HEK293 (cell line): ENCODE results near the gene RPRD1A.

ENCODE experiments used
- CTCF ChIA-PET: fragments of 350-600 bp; formaldehyde crosslinking; extraction: SDS; loops from one replicate; lab custom pipeline; 2021; ENCODE audit warnings: antibody characterized with exemption; lab: Yijun Ruan, JAX
- POLR2A ChIA-PET: fragments of 300-600 bp; formaldehyde crosslinking; extraction: SDS; loops from one replicate; lab custom pipeline; 2020; ENCODE audit warnings: antibody characterized with exemption, inconsistent platforms; lab: Yijun Ruan, JAX
- H3K27ac ChIP-seq: fragments of 200-500 bp; sonication (Bioruptor generic); 2 replicates; pipeline ENCODE4 v1.5.1; 2014; ENCODE audit warnings: low read depth, low read length, control low read depth, inconsistent platforms; ENCODE audit errors: extremely low read depth
- H3K36me3 ChIP-seq, 2 experiments: fragments of 200-500 bp in 1 of 2; sonication (Bioruptor generic) in 1 of 2; 1 replicate in 1 of 2; 2 replicates in 1 of 2; pipeline ENCODE4 v1.5.1; 2014 to 2017; ENCODE audit warnings: inconsistent platforms in 2 of 2, low read length in 2 of 2; ENCODE audit not compliant: control insufficient read depth in 2 of 2, insufficient read depth in 1 of 2
- H3K4me1 ChIP-seq: fragments of 200-500 bp; sonication (Bioruptor generic); 2 replicates; pipeline ENCODE4 v1.5.1; 2014; ENCODE audit warnings: mild to moderate bottlenecking, low read length, inconsistent platforms; ENCODE audit not compliant: control insufficient read depth, insufficient read depth
- H3K4me3 ChIP-seq: 2 replicates; pipeline ENCODE4 v1.5.1; 2011; ENCODE audit warnings: low read depth, mild to moderate bottlenecking, control low read depth, low read length, moderate library complexity
- H3K9me3 ChIP-seq: fragments of 200-500 bp; sonication (Bioruptor generic); 2 replicates; pipeline ENCODE4 v1.5.1; 2014; ENCODE audit warnings: low read depth, low read length, inconsistent platforms; ENCODE audit not compliant: control insufficient read depth, insufficient read depth
- FEZF1 ChIP-seq: fragments of 450-650 bp; formaldehyde crosslinking; IDR thresholded peaks from 2 replicates; pipeline ENCODE4 v1.5.1; 2016; ENCODE audit warnings: missing biosample characterization, missing genetic modification characterization
- PRDM1 ChIP-seq: fragments of 450-650 bp; formaldehyde crosslinking; IDR thresholded peaks from 2 replicates; pipeline ENCODE4; 2016; ENCODE audit warnings: missing biosample characterization, missing genetic modification characterization
- RBAK ChIP-seq: fragments of 450-650 bp; formaldehyde crosslinking; IDR thresholded peaks from 2 replicates; pipeline ENCODE4 v1.5.1; 2016; ENCODE audit warnings: missing biosample characterization, missing genetic modification characterization
- SP3 ChIP-seq: fragments of 450-650 bp; formaldehyde crosslinking; IDR thresholded peaks from 2 replicates; pipeline ENCODE4 v1.5.1; 2016; ENCODE audit warnings: missing biosample characterization, missing genetic modification characterization
- ZBTB20 ChIP-seq: fragments of 450-650 bp; formaldehyde crosslinking; IDR thresholded peaks from 2 replicates; pipeline ENCODE4 v1.5.1; 2016; ENCODE audit warnings: missing biosample characterization, missing genetic modification characterization
- ZFP37 ChIP-seq: fragments of 450-650 bp; formaldehyde crosslinking; IDR thresholded peaks from 2 replicates; pipeline ENCODE4 v1.5.1; 2016; ENCODE audit warnings: missing biosample characterization, missing genetic modification characterization
- ZNF132 ChIP-seq: fragments of 450-650 bp; formaldehyde crosslinking; IDR thresholded peaks from 2 replicates; pipeline ENCODE4 v1.5.1; 2017; ENCODE audit warnings: missing biosample characterization, missing genetic modification characterization, borderline replicate concordance
- ZNF354C ChIP-seq: fragments of 450-650 bp; formaldehyde crosslinking; IDR thresholded peaks from 2 replicates; pipeline ENCODE4 v1.5.1; 2016; ENCODE audit warnings: missing biosample characterization, missing genetic modification characterization, low read depth, borderline replicate concordance
- ZNF37A ChIP-seq: fragments of 450-650 bp; IDR thresholded peaks from 2 replicates; pipeline ENCODE4 v1.5.1; 2018; ENCODE audit warnings: missing biosample characterization, missing genetic modification characterization
- ZNF423 ChIP-seq: fragments of 450-650 bp; formaldehyde crosslinking; IDR thresholded peaks from 2 replicates; pipeline ENCODE4 v1.5.1; 2016; ENCODE audit warnings: missing biosample characterization, missing genetic modification characterization
- ZNF433 ChIP-seq: fragments of 450-650 bp; formaldehyde crosslinking; IDR thresholded peaks from 2 replicates; pipeline ENCODE4 v1.5.1; 2016; ENCODE audit warnings: missing biosample characterization, missing genetic modification characterization, low read depth
- ZNF548 ChIP-seq: fragments of 450-650 bp; formaldehyde crosslinking; IDR thresholded peaks from 2 replicates; pipeline ENCODE4 v1.5.1; 2016; ENCODE audit warnings: missing biosample characterization, missing genetic modification characterization
- ZNF621 ChIP-seq: fragments of 450-650 bp; formaldehyde crosslinking; IDR thresholded peaks from 2 replicates; pipeline ENCODE4 v1.5.1; 2017; ENCODE audit warnings: missing biosample characterization, missing genetic modification characterization
- ZNF623 ChIP-seq: fragments of 450-650 bp; formaldehyde crosslinking; IDR thresholded peaks from 2 replicates; pipeline ENCODE4 v1.5.1; 2016; ENCODE audit warnings: missing biosample characterization, missing genetic modification characterization
- ZNF664 ChIP-seq: fragments of 450-650 bp; formaldehyde crosslinking; IDR thresholded peaks from 2 replicates; pipeline ENCODE4 v1.5.1; 2016; ENCODE audit warnings: missing biosample characterization, missing genetic modification characterization
- ZNF747 ChIP-seq: fragments of 450-650 bp; formaldehyde crosslinking; IDR thresholded peaks from 2 replicates; pipeline ENCODE4 v1.5.1; 2016; ENCODE audit warnings: missing biosample characterization, missing genetic modification characterization
- ZNF791 ChIP-seq: fragments of 450-650 bp; formaldehyde crosslinking; IDR thresholded peaks from 2 replicates; pipeline ENCODE4 v1.5.1; 2016; ENCODE audit warnings: missing biosample characterization, missing genetic modification characterization
- TF ChIP-seq, protein P1 (sequence below): fragments of 450-650 bp; formaldehyde crosslinking; IDR thresholded peaks from 2 replicates; pipeline ENCODE4 v1.5.1; 2016; ENCODE audit warnings: missing biosample characterization, missing genetic modification characterization
- TF ChIP-seq, protein P2 (sequence below): fragments of 450-650 bp; formaldehyde crosslinking; conservative IDR thresholded peaks from 2 replicates; pipeline ENCODE4 v1.5.1; 2016; ENCODE audit warnings: low read depth, missing biosample characterization, missing genetic modification characterization
- TF ChIP-seq, protein P3 (sequence below): fragments of 450-650 bp; formaldehyde crosslinking; IDR thresholded peaks from 2 replicates; pipeline ENCODE4; 2016; ENCODE audit warnings: missing biosample characterization, missing genetic modification characterization
- TF ChIP-seq, protein P4 (sequence below): fragments of 450-650 bp; formaldehyde crosslinking; IDR thresholded peaks from 2 replicates; pipeline ENCODE4 v1.5.1; 2017; ENCODE audit warnings: missing biosample characterization, missing genetic modification characterization
- TF ChIP-seq, protein P5 (sequence below): fragments of 450-650 bp; formaldehyde crosslinking; IDR thresholded peaks from 2 replicates; pipeline ENCODE4 v1.5.1; 2016; ENCODE audit warnings: missing biosample characterization, missing genetic modification characterization

RPRD1A gene

DNA sequence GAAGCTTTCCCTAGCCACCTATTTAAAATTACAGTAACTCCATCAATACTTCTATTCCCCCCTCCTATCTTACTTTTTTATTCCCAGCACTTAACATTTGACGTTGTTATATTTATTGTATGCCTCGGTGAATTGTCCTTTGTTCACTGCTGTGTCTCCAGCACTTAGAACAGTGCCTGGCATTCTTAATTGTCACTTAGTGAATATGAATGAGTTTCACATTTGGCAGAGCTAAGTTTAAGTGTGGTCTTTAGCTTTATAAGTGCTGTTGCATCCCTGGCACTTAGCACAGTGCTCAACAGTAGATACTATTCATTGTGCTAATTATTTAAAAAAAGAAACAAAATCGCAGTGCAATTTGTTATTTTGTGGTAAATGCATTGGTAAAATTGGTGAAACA is 93.2 kb downstream of the RPRD1A start:
- POLR2A ChIA-PET, result no interaction called here
- no peak overlapping the region for H3K27ac ChIP-seq
- H3K9me3 ChIP-seq, result no peaks in the 10 kb centered on the region
- CTCF ChIA-PET, result no interaction called here
- no peaks in the 10 kb centered on the region; the same call in 1 of the 2 replicates for H3K4me1 ChIP-seq
- TF ChIP-seq ZNF37A (tag by site-specific recombination), result no peak
- TF ChIP-seq ZNF423 (tag by site-specific recombination), result no peak
- TF ChIP-seq, protein P1, sequence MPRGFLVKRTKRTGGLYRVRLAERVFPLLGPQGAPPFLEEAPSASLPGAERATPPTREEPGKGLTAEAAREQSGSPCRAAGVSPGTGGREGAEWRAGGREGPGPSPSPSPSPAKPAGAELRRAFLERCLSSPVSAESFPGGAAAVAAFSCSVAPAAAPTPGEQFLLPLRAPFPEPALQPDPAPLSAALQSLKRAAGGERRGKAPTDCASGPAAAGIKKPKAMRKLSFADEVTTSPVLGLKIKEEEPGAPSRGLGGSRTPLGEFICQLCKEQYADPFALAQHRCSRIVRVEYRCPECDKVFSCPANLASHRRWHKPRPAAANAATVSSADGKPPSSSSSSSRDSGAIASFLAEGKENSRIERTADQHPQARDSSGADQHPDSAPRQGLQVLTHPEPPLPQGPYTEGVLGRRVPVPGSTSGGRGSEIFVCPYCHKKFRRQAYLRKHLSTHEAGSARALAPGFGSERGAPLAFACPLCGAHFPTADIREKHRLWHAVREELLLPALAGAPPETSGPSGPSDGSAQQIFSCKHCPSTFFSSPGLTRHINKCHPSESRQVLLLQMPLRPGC (tag by site-specific recombination), result no peak
- no peak for TF ChIP-seq FEZF1 (tag by site-specific recombination)
- TF ChIP-seq, protein P2, sequence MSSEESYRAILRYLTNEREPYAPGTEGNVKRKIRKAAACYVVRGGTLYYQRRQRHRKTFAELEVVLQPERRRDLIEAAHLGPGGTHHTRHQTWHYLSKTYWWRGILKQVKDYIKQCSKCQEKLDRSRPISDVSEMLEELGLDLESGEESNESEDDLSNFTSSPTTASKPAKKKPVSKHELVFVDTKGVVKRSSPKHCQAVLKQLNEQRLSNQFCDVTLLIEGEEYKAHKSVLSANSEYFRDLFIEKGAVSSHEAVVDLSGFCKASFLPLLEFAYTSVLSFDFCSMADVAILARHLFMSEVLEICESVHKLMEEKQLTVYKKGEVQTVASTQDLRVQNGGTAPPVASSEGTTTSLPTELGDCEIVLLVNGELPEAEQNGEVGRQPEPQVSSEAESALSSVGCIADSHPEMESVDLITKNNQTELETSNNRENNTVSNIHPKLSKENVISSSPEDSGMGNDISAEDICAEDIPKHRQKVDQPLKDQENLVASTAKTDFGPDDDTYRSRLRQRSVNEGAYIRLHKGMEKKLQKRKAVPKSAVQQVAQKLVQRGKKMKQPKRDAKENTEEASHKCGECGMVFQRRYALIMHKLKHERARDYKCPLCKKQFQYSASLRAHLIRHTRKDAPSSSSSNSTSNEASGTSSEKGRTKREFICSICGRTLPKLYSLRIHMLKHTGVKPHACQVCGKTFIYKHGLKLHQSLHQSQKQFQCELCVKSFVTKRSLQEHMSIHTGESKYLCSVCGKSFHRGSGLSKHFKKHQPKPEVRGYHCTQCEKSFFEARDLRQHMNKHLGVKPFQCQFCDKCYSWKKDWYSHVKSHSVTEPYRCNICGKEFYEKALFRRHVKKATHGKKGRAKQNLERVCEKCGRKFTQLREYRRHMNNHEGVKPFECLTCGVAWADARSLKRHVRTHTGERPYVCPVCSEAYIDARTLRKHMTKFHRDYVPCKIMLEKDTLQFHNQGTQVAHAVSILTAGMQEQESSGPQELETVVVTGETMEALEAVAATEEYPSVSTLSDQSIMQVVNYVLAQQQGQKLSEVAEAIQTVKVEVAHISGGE (tag by site-specific recombination), result no peak
- TF ChIP-seq, protein P3, sequence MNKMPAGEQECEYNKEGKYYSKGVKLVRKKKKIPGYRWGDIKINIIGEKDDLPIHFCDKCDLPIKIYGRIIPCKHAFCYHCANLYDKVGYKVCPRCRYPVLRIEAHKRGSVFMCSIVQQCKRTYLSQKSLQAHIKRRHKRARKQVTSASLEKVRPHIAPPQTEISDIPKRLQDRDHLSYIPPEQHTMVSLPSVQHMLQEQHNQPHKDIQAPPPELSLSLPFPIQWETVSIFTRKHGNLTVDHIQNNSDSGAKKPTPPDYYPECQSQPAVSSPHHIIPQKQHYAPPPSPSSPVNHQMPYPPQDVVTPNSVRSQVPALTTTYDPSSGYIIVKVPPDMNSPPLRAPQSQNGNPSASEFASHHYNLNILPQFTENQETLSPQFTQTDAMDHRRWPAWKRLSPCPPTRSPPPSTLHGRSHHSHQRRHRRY (tag by site-specific recombination), result no peak
- TF ChIP-seq ZNF747 (tag by site-specific recombination), result no peak
- TF ChIP-seq ZNF548 (tag by site-specific recombination), result no peak
- peaks cover 26 to 58% of the 10 kb centered on the region in 2 experiments for H3K36me3 ChIP-seq
- H3K4me3 ChIP-seq, result no peak overlapping the region

DNA sequence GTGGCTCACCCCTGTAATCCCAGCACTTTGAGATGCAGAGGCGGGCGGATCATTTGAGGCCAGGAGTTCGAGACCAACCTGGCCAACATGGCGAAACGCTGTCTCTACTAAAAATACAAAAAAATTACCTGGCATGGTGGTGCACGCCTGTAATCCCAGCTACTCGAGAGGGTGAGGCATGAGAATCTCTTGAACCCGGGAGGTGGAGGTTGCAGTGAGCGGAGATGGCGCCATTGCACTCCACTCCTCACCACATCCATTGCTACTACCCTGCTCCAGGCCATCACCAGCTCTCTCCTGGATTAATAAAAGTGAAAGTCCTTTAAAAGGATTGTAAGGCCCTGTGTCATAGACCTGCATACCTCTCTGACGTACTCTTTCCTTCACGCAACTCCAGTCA is 93.7 kb downstream of the RPRD1A start:
- CTCF ChIA-PET, result interaction anchor here (0.6 kb wide), 1 partner anchor 219 kb away, joined by 3 read pairs; no protein-coding TSS in a partner anchor
- TF ChIP-seq PRDM1 (tag by site-specific recombination), result peak; percentile 42; the same call in 1 of the 2 replicates
- TF ChIP-seq ZNF621, result no peak
- no peaks in the 10 kb centered on the region for H3K9me3 ChIP-seq
- H3K4me1 ChIP-seq, result no peaks in the 10 kb centered on the region; the same call in 1 of the 2 replicates
- no peak overlapping the region for H3K27ac ChIP-seq
- POLR2A ChIA-PET, result no interaction called here
- peaks cover 20 to 53% of the 10 kb centered on the region in 2 experiments for H3K36me3 ChIP-seq
- H3K4me3 ChIP-seq, result peak overlapping the region; percentile 97; the same call in 1 of the 2 replicates

DNA sequence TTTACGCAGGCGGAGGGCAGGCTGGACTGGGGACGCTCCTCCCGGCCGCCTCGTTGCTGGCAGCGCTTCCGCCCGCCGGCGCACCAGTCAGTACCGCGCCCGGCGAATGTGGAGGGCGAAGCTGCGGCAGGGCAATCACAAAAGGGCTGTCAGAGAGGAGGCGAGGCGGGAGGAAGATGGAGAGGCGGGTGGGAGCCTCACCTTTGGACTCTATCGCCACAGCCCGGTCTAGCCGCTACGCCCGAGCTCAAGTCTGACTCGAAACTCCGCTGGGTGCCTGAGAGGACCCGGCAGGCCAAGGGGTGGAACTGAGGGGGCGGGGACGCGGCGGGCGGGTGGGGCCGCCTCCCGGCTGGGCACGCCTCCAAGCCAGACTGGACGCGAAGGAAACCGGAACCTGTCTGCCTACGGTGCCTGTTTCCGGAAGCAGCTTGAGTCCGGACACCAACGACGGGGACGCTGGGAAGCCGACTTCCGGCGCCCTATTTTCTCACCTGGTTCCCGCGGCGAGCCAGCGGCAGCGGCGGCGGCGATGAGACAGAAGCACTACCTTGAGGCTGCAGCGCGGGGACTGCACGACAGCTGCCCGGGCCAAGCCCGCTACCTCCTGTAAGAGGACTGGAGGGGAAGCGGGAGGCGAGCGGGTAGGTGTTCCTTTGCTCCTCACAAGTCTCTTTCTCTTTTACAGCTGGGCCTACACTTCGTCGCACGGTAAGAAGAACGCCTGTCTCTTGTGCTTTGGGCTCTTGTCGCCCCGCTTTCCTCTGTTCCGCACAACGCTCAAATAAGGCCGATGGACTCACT is 95.0 kb downstream of the RPRD1A start, which contains the start of gene RMP24:
Gene RMP24 (plus strand): TSS at position 483 of the 804 bp plus-strand sequence.
- ChIA-PET CTCF (interaction anchor here (0.8 to 1.1 kb wide), 2 partner anchors 22 to 216 kb away, joined by 3 to 4 read pairs; no protein-coding TSS in a partner anchor), POLR2A (interaction anchor here (0.5 to 1.2 kb wide), 12 partner anchors 11 to 589 kb away, joined by 3 to 6 read pairs (median 4); partner anchors contain the start of genes ELP2 and SLC39A6)
- no peaks in the 10 kb centered on the region; the same call in 1 of the 2 replicates for H3K4me1 ChIP-seq
- H3K9me3 ChIP-seq, result no peaks in the 10 kb centered on the region
- H3K36me3 ChIP-seq, result peaks cover 11 to 41% of the 10 kb centered on the region in 2 experiments
- peak within 1 kb of the TSS; percentile 51; the same call in 1 of the 2 replicates for H3K27ac ChIP-seq
- peak within 1 kb of the TSS; percentile 97 for H3K4me3 ChIP-seq
- no peak for TF ChIP-seq ZNF354C (tag by site-specific recombination)
- 0 out of 2 replicates have a peak, but pooled peaks have one; percentile 11 for TF ChIP-seq ZNF664 (tag by site-specific recombination)
- TF ChIP-seq SP3 (tag by site-specific recombination), result peak; percentile 91
- TF ChIP-seq ZNF791 (tag by site-specific recombination), result no peak
- TF ChIP-seq, protein P4, sequence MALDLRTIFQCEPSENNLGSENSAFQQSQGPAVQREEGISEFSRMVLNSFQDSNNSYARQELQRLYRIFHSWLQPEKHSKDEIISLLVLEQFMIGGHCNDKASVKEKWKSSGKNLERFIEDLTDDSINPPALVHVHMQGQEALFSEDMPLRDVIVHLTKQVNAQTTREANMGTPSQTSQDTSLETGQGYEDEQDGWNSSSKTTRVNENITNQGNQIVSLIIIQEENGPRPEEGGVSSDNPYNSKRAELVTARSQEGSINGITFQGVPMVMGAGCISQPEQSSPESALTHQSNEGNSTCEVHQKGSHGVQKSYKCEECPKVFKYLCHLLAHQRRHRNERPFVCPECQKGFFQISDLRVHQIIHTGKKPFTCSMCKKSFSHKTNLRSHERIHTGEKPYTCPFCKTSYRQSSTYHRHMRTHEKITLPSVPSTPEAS (tag by site-specific recombination), result 0 out of 2 replicates have a peak, but pooled peaks have one; percentile 14
- TF ChIP-seq RBAK (tag by site-specific recombination), result no peak
- no peak for TF ChIP-seq ZNF623 (tag by site-specific recombination)
- TF ChIP-seq ZFP37, result 0 out of 2 replicates have a peak, but pooled peaks have one; percentile 57
- TF ChIP-seq ZNF132 (tag by site-specific recombination), result no peak
- TF ChIP-seq ZBTB20, result peak; percentile 68; the same call in 1 of the 2 replicates
- TF ChIP-seq ZNF433 (tag by site-specific recombination), result no peak
- TF ChIP-seq, protein P5, sequence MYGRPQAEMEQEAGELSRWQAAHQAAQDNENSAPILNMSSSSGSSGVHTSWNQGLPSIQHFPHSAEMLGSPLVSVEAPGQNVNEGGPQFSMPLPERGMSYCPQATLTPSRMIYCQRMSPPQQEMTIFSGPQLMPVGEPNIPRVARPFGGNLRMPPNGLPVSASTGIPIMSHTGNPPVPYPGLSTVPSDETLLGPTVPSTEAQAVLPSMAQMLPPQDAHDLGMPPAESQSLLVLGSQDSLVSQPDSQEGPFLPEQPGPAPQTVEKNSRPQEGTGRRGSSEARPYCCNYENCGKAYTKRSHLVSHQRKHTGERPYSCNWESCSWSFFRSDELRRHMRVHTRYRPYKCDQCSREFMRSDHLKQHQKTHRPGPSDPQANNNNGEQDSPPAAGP, result peak; percentile 72; the same call in 1 of the 2 replicates
